GM12892 (cell line): ENCODE measurements around the gene LOXHD1.

Source experiments
- DNase-seq: peaks from one replicate; pipeline ENCODE4 v3.0.0; 2011; ENCODE audit not compliant: insufficient read length
- FAIRE-seq: peaks from 2 replicates; lab custom pipeline; 2011; peaks lifted over from hg19 to GRCh38; lab: Jason Lieb, UNC
- POLR2A ChIP-seq: IDR thresholded peaks from 2 replicates; pipeline ENCODE4 v1.6.1; 2011; ENCODE audit warnings: low read depth, low read length, control low read depth
- POLR2AphosphoS5 ChIP-seq: IDR thresholded peaks from 2 replicates; pipeline ENCODE4 v1.6.1; 2011; ENCODE audit warnings: low read depth, low read length, control low read depth
- TAF1 ChIP-seq: IDR thresholded peaks from 2 replicates; pipeline ENCODE4 v1.6.1; 2011; ENCODE audit warnings: low read depth, mild to moderate bottlenecking, control low read depth, low read length, borderline replicate concordance

Gene LOXHD1

DNA sequence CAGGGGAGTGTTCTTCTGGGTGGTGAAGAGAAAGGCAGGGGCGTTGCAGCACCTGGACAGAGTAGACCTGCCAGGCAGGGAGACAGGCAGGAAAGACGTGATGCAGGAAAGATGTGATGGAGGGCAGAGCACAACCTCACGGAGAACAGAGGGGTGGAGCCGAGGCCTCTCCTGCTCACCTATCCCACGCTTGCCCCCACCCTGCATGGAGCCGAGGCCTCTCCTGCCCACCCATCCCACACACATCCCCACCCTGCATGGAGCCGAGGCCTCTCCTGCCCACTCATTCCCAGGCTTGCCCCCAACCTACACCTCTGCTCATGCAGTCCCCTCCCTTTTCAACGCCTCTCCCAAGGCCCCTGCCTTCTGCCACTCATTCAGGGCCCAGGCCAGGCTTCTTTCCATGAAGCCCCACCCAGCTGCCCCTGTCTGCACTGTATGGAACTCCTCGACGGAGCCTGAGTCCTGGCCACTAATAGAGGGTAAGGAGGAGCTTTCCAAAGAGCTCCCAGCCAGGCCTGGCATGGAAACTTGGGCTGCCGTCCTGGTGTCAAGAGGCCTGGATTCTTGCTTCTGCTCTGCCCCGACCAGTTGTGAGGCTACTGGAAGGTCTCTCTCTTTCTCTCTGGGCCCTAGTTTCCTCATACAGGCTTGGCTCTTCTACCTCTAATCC, 32.0 kb upstream of the LOXHD1 start:
- DNase-seq (no peak), FAIRE-seq (no peak)
- TF ChIP-seq POLR2A (no peak), TAF1 (no peak), POLR2AphosphoS5 (no peak)

DNA sequence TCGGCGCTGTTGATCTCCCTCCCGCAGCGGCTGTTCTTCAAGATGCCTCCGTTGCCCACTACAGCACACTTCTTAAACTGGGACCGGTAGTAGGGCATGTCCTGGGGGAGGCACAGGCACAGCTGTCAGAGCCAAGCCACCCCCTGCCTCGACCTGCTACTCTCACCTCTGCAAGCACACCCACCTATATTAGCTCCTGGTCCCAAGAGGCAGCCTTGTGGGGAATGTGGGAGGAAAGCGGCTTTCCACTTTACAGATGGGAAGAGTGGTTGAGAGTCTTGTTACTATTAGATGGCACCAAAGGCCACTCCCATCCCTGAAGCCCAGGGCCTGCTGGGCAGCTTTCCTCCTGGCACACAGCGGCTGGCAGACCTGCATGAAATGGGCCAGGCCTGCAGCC, 29.2 kb upstream of the LOXHD1 start:
- FAIRE-seq (no peak), DNase-seq (no peak)
- no peak for TF ChIP-seq POLR2AphosphoS5
- no peak for TF ChIP-seq POLR2A
- no peak for TF ChIP-seq TAF1

DNA sequence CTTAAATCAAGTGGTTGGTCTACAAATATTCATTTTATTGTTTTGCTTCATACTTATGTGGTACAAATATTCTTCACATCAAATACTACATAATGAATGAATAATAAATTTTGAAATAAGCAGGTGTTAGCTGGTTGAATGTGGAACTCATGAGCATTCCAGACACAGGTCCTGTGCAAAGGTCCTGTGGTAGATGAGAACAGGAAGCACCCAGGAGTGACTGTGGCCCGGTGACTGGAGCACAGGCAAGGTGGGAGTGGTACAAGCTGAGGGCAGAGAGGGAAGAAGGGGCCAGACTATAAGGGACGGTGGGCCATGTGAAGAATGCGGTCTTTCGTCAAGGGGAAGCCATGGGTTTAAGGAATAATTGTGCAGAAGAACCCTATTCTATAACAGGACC, 26.2 kb upstream of the LOXHD1 start:
- FAIRE-seq = no peak
- TF ChIP-seq POLR2A = no peak
- no peak for TF ChIP-seq POLR2AphosphoS5
- TF ChIP-seq TAF1 = no peak

DNA sequence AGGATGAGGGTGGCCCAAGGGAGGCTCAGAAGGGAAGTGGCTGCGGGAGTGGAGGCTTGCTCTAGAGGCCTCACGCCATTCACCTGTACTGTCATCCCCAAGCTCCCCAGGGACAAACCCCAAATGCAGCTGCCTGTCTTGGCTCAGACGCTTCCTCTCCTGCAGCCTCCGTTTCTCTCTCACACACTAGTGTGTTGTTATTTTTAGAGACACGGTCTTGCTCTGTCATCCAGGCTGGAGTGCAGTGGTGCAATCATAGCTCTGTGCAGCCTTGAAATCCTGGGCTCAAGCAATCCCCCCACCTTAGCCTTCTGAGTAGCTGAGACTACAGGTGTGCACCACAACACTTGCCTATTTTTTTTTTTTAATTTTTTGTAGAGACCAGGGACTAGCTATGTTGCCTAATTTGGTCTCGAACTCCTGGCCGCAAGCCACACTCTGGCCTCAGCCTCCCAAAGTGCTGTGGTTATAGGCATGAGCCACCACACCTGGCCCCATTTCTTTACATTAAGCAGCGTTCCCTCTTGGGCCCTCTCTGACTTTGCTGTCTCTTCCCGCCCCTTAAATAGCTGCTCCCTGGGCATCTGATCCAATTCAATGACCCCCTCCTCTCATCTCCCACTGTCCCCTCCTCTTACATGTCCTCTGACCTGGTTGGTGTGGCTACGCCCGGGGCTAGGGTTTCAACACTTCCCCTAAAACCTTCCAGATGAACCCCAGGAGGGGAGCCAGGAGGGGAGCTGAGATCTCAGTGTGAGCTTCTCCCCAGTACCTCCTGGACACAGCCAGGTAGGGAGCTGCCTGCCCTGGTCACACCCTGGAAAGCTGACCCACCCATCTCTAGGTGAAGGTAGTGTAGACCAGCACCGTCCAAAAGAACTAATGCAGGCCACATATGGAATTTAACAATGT, 24.0 kb upstream of the LOXHD1 start:
- DNase-seq (no peak), FAIRE-seq (no peak)
- TF ChIP-seq POLR2AphosphoS5 = no peak
- no peak for TF ChIP-seq TAF1
- TF ChIP-seq POLR2A = no peak

More for the DNA sequence above, 26.2 kb upstream of the LOXHD1 start:
- DNase-seq = no peak

DNA sequence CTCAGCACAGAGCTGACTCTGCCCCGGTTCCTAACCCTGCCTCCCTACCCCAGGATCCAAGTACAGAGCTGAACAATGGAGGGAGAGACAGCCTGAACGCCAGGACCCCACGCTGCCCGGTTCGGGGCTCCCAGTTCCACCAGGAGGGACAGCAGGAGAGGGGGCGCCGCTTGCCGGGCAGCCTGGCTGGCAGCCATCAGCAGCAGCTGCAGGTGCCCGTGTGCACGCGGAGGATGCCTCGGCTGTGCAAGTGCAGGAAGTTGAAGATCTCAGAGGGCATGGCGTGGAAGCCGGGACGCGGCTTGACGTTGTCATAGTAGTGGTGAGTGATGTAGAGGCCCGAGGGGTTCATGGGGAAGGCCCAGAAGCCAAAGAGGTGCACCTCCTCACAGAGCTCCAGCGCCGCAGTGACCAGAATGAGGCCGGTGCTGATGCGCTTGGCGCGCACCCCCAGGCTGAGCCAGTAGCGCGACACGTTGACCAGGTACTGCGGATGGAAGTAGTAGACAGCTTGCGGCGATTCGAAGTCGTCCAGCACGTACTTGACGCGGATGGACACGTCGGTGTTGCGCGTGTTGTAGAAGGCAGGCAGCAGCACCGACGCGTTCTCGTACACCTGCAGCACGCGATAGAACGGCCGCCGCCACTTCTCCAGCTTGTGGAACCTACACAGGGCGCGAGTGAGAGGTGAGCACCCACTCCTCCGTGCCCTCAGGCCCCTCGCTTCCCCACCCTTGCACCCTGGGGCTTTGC, 23.0 kb upstream of the LOXHD1 start:
- no peak for TF ChIP-seq TAF1
- no peak for TF ChIP-seq POLR2A
- TF ChIP-seq POLR2AphosphoS5 = no peak
- DNase-seq (no peak), FAIRE-seq (no peak)

DNA sequence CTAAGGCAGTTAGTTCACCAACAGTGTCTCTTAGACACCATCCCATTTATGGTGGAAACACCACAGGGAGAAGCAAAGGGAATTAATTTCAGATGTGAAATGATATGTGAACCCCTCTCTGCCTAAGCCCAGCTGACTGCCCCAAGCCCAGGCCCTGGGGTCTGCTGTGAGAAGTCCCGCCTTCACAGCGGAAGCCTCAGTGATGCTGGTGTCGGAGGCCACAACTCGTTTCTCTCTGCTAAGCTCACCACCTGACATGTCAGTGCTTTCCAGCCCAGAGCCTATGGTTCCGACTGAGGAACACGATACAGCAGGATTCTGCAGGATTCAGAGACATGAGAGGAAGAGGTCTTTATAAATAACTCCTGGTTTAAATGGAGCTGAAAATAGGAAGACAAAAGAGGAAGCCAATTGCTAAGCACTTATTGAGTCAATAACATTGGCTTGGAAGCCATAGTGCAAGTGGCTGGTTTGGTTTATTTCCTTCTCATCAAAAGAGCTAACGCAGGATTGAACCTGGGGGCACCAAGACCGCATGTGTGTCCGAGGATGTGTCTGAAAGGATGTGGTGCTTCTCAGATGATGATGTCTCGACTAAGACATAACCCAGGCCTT, 21.9 kb upstream of the LOXHD1 start:
- FAIRE-seq = no peak
- no peak for DNase-seq
- TF ChIP-seq POLR2A = no peak
- TF ChIP-seq TAF1 = no peak
- no peak for TF ChIP-seq POLR2AphosphoS5

DNA sequence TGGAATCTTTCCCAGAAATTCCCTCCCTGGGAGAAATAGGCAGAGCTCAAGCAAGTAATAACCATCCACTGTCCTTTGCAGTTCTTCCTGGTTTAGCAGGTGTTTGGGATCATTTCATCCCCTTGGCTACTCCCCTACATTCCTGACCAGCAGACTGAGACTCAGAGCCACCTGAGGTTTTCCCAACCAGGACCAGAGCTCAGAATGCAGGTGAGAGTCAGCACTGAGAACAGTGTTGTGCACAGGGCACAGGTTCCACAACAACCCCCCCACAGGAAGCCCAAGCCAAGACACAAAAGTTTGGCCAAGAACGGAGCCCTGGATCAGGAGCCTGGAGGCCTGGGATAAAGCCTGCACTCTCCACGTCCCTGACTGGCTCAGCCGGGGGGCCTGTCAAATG, 21.0 kb upstream of the LOXHD1 start:
- FAIRE-seq (no peak), DNase-seq (no peak)
- TF ChIP-seq TAF1 = no peak
- no peak for TF ChIP-seq POLR2AphosphoS5
- no peak for TF ChIP-seq POLR2A

DNA sequence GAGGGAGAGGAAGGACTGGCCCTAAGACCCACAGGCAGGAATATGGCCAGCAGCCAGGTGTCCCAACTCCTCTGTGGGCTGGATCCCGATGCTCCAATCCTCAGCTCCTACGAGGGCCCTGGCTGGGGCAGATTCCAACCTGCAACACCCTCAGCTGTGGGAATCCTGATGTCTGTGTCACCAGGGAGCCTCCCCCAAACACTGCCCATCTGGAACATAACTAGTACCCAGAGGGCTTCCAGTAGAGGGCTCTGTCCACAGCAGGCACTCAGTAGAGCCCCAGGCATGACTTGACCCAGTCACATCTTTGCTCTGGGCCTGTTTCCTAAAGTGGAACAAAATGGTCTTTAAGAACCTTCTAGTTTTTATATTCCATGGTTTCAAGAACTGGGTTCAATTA, 20.6 kb upstream of the LOXHD1 start:
- DNase-seq (no peak), FAIRE-seq (no peak)
- TF ChIP-seq POLR2AphosphoS5 (no peak), POLR2A (no peak), TAF1 (no peak)

DNA sequence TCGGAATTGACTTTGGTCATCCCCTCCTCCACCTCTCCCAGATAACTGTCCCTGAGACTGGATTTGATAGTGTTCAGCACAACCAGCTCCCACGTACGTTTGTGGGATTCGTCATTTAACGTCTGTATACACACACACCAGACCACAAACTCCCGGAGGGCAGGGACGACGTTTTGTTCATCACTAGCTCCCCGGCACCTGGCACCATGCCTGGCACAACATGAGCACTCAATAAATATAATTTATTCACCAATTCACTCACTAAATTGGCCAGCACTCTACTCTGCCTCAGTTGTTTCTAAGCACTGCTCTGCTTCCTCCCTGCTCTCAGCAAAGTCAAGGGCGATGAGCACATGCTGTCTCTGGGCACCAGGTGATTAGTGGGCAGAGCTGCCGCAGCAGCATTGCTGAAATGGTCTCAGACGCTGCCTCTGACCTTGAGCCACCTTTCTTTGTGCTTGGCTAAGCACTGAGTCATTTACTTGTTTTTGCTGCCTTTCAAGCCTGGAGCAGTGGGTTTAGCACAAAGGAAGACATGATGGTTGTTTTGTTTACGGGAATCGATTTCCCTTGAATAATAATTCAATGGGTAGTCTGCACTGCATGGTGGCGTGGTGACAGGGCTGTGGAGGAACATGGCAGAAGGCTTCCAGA, 19.3 kb upstream of the LOXHD1 start:
- FAIRE-seq (no peak), DNase-seq (no peak)
- TF ChIP-seq POLR2AphosphoS5 = no peak
- TF ChIP-seq TAF1 = no peak
- no peak for TF ChIP-seq POLR2A

DNA sequence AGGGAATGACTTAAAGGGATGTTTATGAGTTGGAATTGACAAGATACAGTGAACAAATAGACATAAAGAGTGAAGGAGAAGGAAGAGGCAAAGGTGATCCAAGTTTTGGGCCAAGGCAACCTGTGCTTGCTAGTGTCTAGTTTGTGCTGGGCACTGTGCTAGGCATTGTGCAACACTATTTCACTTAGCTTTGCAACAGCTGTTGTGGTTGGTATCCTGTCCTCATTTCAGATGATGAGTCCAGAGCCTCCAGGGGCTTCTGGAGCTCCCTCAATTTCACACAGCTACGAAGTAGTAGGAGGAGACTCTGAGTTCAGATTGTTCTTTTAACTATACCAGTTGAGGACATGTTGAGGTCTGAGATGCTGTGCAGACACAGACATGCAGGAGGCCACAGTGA, 18.1 kb upstream of the LOXHD1 start:
- no peak for FAIRE-seq
- TF ChIP-seq POLR2AphosphoS5 = no peak
- no peak for TF ChIP-seq TAF1
- TF ChIP-seq POLR2A = no peak
- DNase-seq = no peak
